PC-9 (cell line): ENCODE results near the gene PLEKHA6.

Experiments used
- EZH2 ChIP-seq: fragments of 200-600 bp; sonication (generic); IDR thresholded peaks from 2 replicates; pipeline ENCODE4 v1.8.0; 2017; ENCODE audit warnings: antibody characterized with exemption, low read depth
- TF ChIP-seq, protein P1 (sequence below): fragments of 200-600 bp; sonication (generic); conservative IDR thresholded peaks from 2 replicates; pipeline ENCODE4 v1.6.1; 2017; ENCODE audit warnings: mixed run types, antibody characterized with exemption, mild to moderate bottlenecking, moderate library complexity

DNA sequence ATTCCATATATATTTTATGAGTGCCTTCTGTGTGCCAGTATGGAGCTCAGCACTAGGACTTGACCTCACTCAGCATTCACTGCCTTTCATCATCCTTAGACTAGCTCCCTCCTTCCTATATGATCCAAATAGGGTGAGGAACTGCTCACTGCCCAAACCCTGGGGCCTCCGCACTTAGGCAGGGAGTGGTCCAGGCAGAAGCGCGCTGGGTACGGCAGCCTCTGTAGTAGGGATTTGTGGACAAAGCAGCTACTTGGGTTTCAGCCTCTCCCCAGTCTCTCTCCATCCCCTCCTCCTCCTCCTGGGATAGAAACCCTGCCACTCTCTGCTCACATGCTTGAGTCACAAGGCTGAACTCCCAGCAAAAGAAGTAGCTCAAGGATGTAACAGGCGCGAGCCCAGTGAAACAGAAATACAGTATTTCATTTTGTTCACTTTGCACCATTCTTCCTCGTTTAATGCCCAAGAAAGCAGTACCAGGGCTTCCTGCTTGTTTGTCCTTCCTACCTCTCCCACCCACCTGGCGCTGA lies 32.9 kb downstream of the PLEKHA6 start:
- TF ChIP-seq, protein P1, sequence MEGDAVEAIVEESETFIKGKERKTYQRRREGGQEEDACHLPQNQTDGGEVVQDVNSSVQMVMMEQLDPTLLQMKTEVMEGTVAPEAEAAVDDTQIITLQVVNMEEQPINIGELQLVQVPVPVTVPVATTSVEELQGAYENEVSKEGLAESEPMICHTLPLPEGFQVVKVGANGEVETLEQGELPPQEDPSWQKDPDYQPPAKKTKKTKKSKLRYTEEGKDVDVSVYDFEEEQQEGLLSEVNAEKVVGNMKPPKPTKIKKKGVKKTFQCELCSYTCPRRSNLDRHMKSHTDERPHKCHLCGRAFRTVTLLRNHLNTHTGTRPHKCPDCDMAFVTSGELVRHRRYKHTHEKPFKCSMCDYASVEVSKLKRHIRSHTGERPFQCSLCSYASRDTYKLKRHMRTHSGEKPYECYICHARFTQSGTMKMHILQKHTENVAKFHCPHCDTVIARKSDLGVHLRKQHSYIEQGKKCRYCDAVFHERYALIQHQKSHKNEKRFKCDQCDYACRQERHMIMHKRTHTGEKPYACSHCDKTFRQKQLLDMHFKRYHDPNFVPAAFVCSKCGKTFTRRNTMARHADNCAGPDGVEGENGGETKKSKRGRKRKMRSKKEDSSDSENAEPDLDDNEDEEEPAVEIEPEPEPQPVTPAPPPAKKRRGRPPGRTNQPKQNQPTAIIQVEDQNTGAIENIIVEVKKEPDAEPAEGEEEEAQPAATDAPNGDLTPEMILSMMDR = no peak
- TF ChIP-seq EZH2 = no peak
